HUES6 (cell line): ENCODE data around the gene SLC8A1.

Experiments
- H3K27ac ChIP-seq: 2 replicates; pipeline ENCODE4 v1.7.0; 2013; ENCODE audit warnings: low read depth, mild to moderate bottlenecking, low read length, inconsistent platforms
- H3K27me3 ChIP-seq: 2 replicates; pipeline ENCODE4 v1.6.1; 2013; ENCODE audit warnings: low read length; ENCODE audit not compliant: control insufficient read depth, insufficient read depth
- H3K36me3 ChIP-seq: 2 replicates; pipeline ENCODE4 v1.6.1; 2013; ENCODE audit warnings: low read length; ENCODE audit not compliant: control insufficient read depth, insufficient read depth
- H3K4me1 ChIP-seq: 2 replicates; pipeline ENCODE4 v1.6.1; 2013; ENCODE audit warnings: low read length; ENCODE audit not compliant: control insufficient read depth, insufficient read depth
- H3K4me3 ChIP-seq: 2 replicates; pipeline ENCODE4 v1.5.1; 2013; ENCODE audit warnings: low read depth, low read length
- H3K9ac ChIP-seq: one replicate; pipeline ENCODE4 v1.6.1; 2013; ENCODE audit warnings: mild to moderate bottlenecking, low read length
- H3K9me3 ChIP-seq: 2 replicates; pipeline ENCODE4 v1.6.1; 2013; ENCODE audit warnings: low read depth, low read length; ENCODE audit not compliant: control insufficient read depth, insufficient read depth

SLC8A1 gene

DNA sequence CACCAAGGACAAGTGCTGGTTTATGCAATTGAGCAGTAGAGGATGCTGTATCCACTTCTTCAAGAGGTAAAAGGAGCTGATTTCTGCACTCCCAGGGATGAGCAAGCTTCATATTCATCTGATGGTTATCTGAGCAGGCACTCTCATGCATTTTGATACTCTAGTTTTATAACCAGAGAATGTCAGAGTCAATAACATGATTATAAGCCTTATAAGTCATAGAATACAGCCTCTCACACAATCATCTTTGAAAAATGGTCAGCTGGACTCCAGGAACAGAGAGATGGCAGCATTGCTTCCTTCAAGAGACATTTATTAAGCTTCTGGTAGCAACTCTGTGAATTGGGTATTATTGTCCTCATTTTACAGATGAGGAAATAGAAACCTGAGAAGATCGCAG is 167.1 kb downstream of the SLC8A1 start:
- Histone ChIP-seq H3K27me3 (no peaks in the 10 kb centered on the region), H3K27ac (no peak overlapping the region), H3K9me3 (no peaks in the 10 kb centered on the region), H3K4me3 (no peak overlapping the region), H3K9ac (no peak overlapping the region), H3K36me3 (no peaks in the 10 kb centered on the region), H3K4me1 (no peaks in the 10 kb centered on the region)

DNA sequence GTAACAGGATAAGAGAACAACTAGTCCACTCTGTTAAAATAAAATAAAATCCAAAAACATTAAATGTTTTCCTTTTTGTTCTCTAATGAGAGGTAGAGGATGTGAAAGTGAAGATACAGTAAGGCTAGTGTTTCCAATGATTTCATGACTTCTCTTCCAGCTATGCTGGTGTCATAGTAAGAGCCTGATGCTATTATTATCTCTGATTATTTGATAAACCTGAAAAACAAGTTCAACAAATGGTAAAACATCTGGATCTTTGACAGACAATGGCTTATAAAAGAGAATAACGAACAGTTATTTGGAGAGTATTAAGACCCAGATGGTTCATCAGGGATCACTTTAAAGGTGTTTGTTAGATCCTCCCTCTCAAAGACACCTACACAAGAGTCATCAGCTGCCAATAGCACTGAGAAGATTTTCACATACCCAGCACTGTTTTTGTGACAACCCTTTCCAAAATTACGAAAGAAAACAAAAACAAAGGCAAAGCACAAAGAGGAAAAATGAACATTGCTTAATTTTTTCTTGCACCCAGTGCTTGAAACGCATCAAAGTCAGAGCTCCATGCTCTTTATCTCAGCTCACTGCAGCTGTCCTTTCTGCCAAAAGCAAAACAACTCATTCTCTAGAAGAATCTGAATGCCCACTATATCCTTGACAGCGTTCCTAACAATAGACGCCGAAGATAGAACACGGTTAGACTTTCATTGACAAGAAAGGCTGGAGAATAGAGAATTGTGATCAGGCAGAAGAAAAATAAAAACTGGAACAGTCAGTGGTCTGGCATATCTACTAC is 168.6 kb downstream of the SLC8A1 start:
- Histone ChIP-seq H3K36me3 (no peaks in the 10 kb centered on the region), H3K9me3 (no peaks in the 10 kb centered on the region), H3K9ac (no peak overlapping the region), H3K4me1 (no peaks in the 10 kb centered on the region), H3K4me3 (no peak overlapping the region), H3K27me3 (no peaks in the 10 kb centered on the region), H3K27ac (no peak overlapping the region)

DNA sequence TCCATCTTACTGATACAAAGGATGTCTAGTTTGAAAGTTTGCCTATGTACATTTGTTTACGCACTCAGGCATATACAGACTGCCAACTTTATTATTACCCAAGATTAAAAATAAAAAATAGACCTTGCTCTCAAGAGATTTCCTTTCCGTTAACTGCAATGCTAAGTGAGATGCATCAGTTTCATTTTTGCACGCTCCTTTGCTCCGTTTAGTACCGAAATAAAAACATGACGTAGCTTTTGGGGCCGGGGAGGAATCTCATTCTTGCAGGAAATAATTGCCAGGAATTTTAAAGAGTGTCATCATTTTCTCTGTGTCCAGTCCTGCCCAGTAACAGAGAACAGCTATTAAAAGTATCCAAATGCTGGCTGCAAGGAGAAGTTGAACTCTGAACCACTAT is 169.5 kb downstream of the SLC8A1 start:
- H3K36me3 ChIP-seq = no peaks in the 10 kb centered on the region
- H3K4me1 ChIP-seq = no peaks in the 10 kb centered on the region
- no peak overlapping the region for H3K27ac ChIP-seq
- no peak overlapping the region for H3K9ac ChIP-seq
- H3K27me3 ChIP-seq = no peaks in the 10 kb centered on the region
- H3K9me3 ChIP-seq = no peaks in the 10 kb centered on the region
- no peak overlapping the region for H3K4me3 ChIP-seq

DNA sequence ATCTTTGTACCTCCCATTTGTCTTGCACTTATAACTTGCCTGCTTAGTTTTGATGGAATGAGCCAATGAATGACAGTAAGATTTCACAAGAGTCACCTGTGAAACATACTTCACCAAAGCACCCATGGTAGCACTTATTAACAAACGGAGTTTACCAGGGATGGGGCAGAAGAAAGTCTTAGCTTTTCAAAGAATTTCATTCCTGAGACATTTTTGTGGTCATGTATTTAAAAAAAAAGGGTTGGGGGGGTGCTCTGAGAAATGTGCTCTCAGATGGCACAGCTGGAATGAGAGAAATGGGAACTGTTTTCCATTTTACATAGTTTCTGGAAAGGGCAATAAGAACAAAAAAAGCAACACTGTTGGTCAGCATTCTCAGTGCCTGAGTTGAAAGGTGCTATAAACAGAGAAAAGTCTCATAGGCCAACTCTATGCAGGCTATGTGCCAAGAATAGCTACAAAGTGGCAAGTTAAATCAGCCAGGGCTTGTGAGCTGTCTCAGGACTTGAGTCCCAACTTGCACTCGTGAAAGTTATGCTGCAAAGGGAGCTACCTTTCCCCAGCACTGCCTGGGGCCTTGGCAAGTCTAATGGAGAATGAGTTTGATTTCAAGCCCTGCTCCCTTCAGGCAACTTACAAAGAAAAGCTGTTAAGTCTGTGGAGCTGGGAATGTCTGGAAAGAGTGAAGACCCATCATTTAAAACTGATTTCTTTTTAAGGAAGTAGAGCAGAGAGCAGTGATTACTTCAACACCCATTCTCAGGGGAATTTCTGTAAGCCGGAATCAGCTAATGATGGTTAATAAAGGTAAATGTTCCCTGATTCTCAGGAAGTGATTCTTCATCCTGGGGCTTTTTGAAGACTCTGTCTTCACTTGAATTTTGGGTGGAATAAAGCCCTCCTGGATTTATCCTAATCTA is 170.6 kb downstream of the SLC8A1 start:
- Histone ChIP-seq H3K36me3 (no peaks in the 10 kb centered on the region), H3K4me1 (no peaks in the 10 kb centered on the region), H3K27ac (no peak overlapping the region), H3K9ac (no peak overlapping the region), H3K9me3 (no peaks in the 10 kb centered on the region), H3K27me3 (no peaks in the 10 kb centered on the region), H3K4me3 (no peak overlapping the region)

DNA sequence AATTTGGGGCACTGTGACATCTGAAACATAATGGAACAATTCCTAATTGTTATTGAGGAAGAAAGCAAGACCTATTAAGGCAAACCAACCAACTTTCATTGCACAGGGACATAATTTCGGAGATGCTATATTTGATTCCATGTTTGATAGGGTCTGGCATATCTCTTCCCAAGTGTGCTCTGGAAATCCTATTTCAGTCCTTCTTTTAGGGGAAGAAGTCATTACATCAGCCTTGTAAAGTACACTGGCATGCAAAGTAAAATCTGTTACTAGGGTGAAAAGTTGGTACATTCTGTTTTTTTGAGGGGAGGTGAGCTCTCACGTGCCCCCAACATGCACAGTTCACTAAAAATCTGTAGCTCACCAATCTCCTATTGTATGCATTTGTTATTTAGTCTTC is 172.4 kb downstream of the SLC8A1 start:
- Histone ChIP-seq H3K27ac (no peak overlapping the region), H3K4me3 (no peak overlapping the region), H3K36me3 (no peaks in the 10 kb centered on the region), H3K27me3 (no peaks in the 10 kb centered on the region), H3K9me3 (no peaks in the 10 kb centered on the region), H3K9ac (no peak overlapping the region), H3K4me1 (no peaks in the 10 kb centered on the region)

DNA sequence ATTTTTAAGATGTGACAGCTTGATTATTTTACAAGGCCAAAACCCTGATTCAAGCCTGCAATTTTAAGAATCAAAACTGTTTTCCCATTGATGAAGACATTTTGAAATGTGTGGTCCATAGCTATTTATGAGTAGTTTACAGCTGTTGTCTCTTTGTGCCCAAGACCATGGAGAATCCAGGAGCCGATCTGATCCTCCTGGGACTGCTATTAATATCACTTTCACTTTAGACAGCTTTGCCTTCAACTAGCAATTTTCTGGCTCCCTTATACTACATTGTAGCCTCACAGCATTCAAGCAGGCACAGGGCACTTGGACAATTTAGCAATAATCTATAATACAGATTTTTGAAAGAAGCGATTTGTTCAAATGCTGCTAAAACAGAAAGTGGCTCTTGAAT is 172.9 kb downstream of the SLC8A1 start:
- Histone ChIP-seq H3K9ac (no peak overlapping the region), H3K4me1 (no peaks in the 10 kb centered on the region), H3K27me3 (no peaks in the 10 kb centered on the region), H3K4me3 (no peak overlapping the region), H3K36me3 (no peaks in the 10 kb centered on the region), H3K9me3 (no peaks in the 10 kb centered on the region), H3K27ac (no peak overlapping the region)

DNA sequence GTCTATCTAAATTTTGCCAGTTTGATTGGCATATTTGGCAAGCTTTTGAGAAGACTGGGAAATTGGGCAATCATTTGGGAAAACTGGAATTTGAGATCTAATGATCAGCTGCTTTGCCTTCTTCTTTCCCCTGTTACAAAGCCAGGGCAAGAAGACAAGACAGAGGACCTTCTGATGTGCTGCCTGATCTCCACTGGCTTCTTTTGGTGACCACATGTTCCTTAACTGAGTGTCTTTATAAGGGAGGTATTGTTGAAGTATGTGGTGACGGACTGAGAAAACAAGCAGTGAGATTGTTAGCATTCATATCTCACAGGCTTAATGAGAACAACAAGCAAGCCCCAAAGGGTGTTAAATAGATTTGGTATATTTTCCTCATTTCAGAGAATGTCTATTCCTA is 175.8 kb downstream of the SLC8A1 start:
- Histone ChIP-seq H3K4me3 (no peak overlapping the region), H3K4me1 (0 out of 2 replicates have a peak, but pooled peaks cover 2% of the 10 kb centered on the region), H3K27ac (no peak overlapping the region), H3K9me3 (no peaks in the 10 kb centered on the region), H3K36me3 (no peaks in the 10 kb centered on the region), H3K27me3 (no peaks in the 10 kb centered on the region), H3K9ac (no peak overlapping the region)

DNA sequence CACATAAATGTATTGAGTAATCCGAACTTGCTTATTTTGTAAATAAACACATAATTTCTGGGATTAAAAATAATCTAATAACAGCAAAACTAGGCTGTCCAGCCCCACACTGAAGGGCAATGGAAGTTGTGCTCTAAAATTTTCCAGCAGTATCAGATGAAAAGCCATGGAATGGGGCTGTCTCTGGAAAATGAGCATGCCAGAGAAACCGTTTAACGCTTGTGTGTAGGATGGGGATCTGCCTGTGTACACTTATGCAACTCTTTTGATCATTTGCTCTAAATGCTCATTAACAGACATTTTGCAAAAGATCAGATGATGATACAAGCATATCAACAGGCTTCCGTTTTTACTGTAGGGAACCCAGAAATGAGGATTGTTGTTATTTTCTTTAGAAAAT is 177.6 kb downstream of the SLC8A1 start:
- Histone ChIP-seq H3K9me3 (no peaks in the 10 kb centered on the region), H3K9ac (no peak overlapping the region), H3K27me3 (no peaks in the 10 kb centered on the region), H3K4me3 (no peak overlapping the region), H3K27ac (no peak overlapping the region), H3K4me1 (peaks cover 5% of the 10 kb centered on the region; the same call in 1 of the 2 replicates), H3K36me3 (no peaks in the 10 kb centered on the region)

DNA sequence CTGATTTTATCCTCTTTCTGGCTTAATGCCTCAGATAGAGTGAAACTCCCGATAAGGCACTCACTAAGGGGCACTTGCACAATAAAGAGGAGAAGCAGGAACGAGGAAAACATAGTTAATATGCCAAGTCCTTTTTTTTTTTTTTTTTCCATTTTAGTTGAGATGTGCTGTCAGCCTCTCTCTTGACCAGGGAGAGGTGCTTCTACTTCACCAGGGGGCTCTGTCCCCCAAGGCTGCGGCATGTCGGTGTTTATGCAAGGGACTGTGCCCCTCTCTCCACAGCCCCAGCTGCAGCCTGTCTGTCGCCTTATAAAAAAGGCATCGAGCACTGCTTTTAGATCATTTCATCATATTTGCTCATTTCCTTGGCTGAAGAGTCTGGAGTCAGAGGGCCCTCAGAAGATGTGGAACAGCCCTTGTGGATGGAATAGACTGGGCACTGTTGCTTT is 178.1 kb downstream of the SLC8A1 start:
- Histone ChIP-seq H3K4me1 (peaks cover 5% of the 10 kb centered on the region; the same call in 1 of the 2 replicates), H3K27ac (no peak overlapping the region), H3K36me3 (no peaks in the 10 kb centered on the region), H3K9me3 (no peaks in the 10 kb centered on the region), H3K27me3 (no peaks in the 10 kb centered on the region), H3K4me3 (no peak overlapping the region), H3K9ac (no peak overlapping the region)

DNA sequence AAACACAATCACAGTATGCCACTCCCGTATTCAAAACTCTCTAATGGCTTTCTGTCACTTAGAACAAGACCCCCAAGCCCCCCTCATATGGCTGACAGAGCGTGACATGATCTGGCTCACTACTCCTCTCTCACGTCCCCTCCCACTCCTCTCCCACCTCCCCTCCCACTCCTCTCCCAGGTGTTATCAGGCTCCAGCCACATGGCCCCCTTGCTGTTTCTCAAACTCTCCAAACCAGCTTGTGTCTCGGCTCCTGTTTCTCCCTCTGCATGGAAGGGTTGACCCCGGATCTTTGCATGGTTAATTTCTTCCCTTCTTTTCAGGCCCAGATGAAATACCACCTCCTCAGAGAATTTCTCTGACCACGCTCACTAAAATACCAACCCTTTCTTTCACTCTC is 180.8 kb downstream of the SLC8A1 start:
- Histone ChIP-seq H3K36me3 (no peaks in the 10 kb centered on the region), H3K4me3 (no peak overlapping the region), H3K27ac (no peak overlapping the region), H3K9me3 (no peaks in the 10 kb centered on the region), H3K27me3 (no peaks in the 10 kb centered on the region), H3K4me1 (peaks cover 5% of the 10 kb centered on the region; the same call in 1 of the 2 replicates), H3K9ac (no peak overlapping the region)

DNA sequence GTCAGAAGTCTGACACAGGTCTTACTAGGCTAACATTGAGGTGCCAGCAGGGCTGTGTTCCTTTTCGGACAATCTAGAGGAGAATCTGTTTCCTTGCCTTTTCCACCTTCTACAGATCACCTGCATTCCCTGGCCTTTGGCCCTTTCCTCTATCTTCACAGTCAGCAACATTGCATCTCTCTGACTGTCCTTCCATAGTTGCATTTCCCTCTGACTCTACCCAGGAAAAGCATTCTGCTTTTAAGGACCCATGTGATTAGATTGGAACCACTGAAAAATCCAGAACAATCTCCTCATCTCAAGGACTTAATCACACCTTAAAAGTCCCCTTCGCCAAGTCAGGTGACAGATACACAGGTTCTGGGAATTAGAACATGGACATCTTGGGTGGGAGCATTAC is 181.5 kb downstream of the SLC8A1 start:
- H3K9ac ChIP-seq = no peak overlapping the region
- no peak overlapping the region for H3K27ac ChIP-seq
- no peaks in the 10 kb centered on the region for H3K27me3 ChIP-seq
- no peaks in the 10 kb centered on the region for H3K36me3 ChIP-seq
- no peak overlapping the region for H3K4me3 ChIP-seq
- H3K4me1 ChIP-seq = peaks cover 5% of the 10 kb centered on the region; the same call in 1 of the 2 replicates
- H3K9me3 ChIP-seq = no peaks in the 10 kb centered on the region
